GM20431 (cell line): Measurements from ENCODE around the gene GADL1.

Experiments used
- in situ Hi-C: fragments of 300-500 bp; cut with MseI, MboI; formaldehyde crosslinking; loops from one replicate; pipeline ENCODE4 v1.15.0; 2020; ENCODE audit warnings: low sequenced_read_pairs; ENCODE audit not compliant: unreplicated experiment

The GADL1 gene

GRCh38 chr3:30768046-30768445, 126.4 kb downstream of the GADL1 start:
- in situ Hi-C loops = loop anchor here (25.0 kb wide), 1 partner anchor 369 kb away; no protein-coding TSS in a partner anchor

GRCh38 chr3:30766522-30766921, 127.9 kb downstream of the GADL1 start:
- in situ Hi-C loops = loop anchor here (25.0 kb wide), 1 partner anchor 371 kb away; no protein-coding TSS in a partner anchor

DNA sequence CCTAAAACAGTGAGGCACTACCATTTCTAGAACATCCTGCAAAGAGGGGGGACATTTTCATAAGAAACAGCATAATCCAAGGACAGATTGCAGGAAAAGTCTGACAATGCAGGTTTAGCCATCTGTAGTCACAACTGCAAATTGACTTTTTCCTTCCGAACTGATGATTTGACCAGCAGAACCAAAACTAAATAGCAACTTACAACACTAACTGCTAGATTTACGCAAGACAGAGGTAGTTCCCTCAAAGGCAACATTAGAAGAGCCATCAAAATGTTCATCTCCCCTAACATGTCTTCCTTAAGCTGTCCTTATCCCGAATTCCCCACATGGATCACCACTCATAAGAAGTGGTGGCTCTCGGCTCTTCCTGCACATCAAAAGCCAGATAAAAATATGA, 129.6 kb downstream of the GADL1 start:
- in situ Hi-C loops = loop anchor here (25.0 kb wide), 1 partner anchor 372 kb away; no protein-coding TSS in a partner anchor

DNA sequence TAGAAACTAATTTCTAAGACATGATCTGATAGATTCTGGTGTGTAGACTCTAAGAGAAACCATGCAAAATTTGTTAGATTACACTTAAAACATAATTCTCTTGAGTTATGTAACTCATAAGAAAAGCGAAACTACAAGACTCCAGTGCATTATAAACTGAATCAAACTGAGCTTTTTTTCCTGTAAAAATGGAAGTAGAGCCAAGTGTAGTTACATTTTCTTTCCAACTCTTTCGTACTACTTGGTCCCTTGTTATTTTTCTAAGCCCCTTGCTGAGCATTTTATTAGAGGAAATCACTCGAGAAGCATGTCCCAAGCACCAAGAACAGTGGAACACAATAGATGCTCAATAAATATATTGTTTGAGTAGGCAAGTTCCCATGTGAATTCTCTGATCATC, 130.2 kb downstream of the GADL1 start:
- in situ Hi-C loops = loop anchor here (25.0 kb wide), 1 partner anchor 373 kb away; no protein-coding TSS in a partner anchor

DNA sequence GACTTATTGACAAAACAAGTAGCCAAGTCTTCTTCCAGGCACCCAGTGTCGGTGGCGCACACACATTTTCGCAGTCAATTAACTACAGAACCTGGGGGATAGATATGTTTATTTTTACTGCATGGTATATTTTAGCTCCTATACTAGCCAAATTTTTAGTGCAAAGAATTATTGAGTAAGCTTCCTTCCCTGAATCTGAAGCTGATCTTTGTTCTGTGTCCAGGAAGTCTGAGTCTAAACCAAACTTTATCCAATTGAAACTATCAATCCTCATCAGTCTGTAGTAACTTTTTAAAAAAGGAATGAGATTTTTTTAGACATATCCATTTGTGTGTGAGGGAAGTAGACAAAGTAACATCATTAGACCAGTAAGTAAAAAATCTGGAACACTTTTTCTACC, 133.1 kb downstream of the GADL1 start:
- in situ Hi-C loops = loop anchor here (25.0 kb wide), 1 partner anchor 376 kb away; no protein-coding TSS in a partner anchor

- in situ Hi-C loops = loop anchor here (25.0 kb wide), 1 partner anchor 377 kb away; no protein-coding TSS in a partner anchor
Observed at GRCh38 chr3:30760737-30761136, 133.7 kb downstream of the GADL1 start.

- in situ Hi-C loops = loop anchor here (25.0 kb wide), 1 partner anchor 377 kb away; no protein-coding TSS in a partner anchor
Observed at GRCh38 chr3:30760040-30760695, 134.3 kb downstream of the GADL1 start.

DNA sequence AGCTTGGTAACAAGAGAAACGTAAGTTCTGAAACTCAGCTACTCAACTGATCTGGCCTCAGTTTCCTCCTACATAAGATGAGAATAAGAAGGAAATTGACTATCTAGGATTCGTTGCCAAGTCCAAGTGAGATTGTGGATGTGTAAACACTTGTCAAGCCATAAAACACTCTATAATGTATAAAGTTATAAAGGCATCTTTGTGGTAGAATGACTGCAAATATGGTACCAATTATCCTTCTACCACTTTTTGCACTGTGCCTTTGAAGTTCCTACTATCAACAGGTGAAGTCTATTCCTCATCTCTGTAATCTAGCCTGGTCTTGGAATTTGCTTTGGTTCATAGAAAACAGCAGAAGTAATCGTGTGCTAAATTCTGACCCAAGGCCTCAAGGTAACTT, 138.2 kb downstream of the GADL1 start:
- in situ Hi-C loops = loop anchor here (25.0 kb wide), 1 partner anchor 381 kb away; no protein-coding TSS in a partner anchor

GRCh38 chr3:30754426-30754825, 140.0 kb downstream of the GADL1 start:
- in situ Hi-C loops = loop anchor here (25.0 kb wide), 1 partner anchor 383 kb away; no protein-coding TSS in a partner anchor

DNA sequence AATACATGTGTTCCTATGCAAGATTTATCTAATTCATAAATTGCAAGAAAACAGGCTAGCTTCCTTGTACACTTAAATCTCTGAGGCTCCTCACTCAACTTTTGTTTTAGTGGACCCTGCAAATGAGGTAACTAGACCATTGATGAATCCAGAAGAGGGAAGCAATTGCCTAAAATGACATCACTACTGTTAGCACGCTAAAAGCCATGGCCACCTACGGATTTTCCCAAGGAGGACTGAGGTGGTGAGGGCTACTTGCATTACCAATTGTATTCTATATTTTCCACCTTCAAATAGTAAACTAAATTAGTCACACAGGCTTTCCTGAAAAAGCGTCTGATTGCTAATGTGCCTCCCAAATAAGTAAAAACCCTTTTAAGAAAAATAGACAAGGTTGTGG, 140.7 kb downstream of the GADL1 start:
- in situ Hi-C loops = loop anchor here (25.0 kb wide), 1 partner anchor 384 kb away; no protein-coding TSS in a partner anchor

- in situ Hi-C loops = loop anchor here (25.0 kb wide), 1 partner anchor 384 kb away; no protein-coding TSS in a partner anchor
Observed at GRCh38 chr3:30752970-30753369, 141.5 kb downstream of the GADL1 start.

- in situ Hi-C loops = loop anchor here (25.0 kb wide), 1 partner anchor 385 kb away; no protein-coding TSS in a partner anchor
Observed at GRCh38 chr3:30752491-30752890, 142.0 kb downstream of the GADL1 start.

- in situ Hi-C loops = loop anchor here (25.0 kb wide), 1 partner anchor 386 kb away; no protein-coding TSS in a partner anchor
Observed at GRCh38 chr3:30751610-30752299, 142.7 kb downstream of the GADL1 start.

DNA sequence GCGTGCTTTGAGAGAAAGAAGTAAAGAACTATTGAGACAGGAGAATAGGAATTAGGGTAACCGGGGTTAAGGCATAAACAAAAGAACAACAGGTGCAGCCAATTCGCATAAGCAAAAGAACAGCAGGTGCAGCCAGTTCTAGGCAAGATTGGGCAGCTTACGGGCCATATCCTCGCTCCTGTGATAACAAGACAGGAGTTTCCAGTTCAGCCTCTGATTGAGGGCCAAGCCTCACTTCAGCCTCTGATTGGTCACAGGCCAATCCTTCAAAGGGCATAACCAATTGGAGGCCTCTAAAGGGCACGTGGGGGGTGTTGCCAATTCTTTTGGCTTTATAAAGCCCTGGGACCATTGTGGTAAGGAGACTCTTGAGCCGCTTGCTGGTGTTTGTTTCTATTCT, 143.5 kb downstream of the GADL1 start:
- in situ Hi-C loops = loop anchor here (25.0 kb wide), 1 partner anchor 386 kb away; no protein-coding TSS in a partner anchor

GRCh38 chr3:30749230-30749629, 145.2 kb downstream of the GADL1 start:
- in situ Hi-C loops = no loop called here

GRCh38 chr3:30747771-30748281, 146.6 kb downstream of the GADL1 start:
- in situ Hi-C loops = no loop called here

DNA sequence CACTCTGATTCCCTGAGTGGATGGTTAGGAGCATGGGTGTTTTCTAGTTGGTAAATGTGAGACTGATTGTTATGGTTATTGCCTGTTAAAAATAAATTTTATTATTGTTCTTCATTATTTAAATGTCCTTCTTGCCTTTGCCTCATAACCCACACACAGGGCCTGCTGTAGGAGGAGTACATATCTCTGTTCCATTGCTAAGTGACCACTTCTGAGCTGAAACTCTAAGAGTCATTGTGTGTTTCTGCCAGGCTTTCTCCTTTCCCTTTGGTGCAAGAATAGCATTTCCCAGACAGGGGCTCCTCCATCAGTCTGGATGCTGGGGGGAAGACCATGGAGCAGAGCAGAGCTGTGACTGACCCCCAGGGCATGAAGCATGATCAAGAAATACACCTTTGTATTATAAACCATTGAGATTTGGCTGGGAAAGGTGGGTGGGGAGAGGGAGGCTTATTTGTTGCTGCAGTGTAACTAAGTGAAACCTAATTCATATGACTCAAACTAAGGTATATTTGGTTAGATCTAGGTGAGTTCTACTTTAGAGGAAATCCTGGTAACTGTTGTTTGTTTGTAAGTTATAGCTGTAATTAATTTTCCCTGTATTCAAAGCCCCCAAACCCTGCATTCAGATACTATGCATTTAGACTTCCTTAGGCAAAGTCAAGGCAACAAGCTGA, 150.7 kb downstream of the GADL1 start:
- in situ Hi-C loops = no loop called here

DNA sequence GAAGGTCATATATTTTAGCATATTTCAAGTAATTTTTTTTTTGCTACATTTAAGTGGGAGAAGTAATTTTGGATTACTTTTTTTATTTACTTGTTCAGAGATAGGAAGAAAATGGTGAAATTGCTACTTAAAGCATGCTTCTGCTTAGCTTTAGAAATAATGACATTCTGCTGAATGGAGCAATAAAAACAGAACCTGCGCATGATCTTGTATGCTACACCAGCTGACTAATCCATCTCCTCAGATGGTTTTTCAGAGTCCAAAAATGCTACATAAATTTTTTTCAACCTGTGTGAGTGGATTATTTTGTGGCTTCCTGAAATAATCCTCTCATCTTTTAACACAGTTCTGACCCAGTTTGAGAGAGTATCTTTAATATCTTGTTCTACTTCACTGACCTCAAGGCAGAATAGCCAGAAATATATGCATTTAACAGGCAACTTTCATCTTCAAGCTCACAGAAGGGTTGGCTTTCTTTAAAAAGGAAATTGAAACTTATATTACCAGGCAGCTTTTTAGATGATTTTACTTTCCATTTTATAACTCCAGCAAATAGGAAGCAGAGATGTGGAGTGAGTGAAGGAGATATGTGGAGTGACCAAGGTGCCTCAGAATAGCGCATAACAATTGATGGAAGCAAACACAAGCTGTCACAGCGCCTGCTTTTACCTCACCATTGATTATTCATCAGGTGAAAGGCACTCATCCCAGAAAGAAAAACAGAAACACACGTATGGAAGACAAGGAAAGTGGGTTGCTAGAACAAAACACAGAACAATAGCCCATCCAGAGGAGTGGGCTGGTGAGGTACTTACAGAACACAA, 151.5 kb downstream of the GADL1 start:
- in situ Hi-C loops = no loop called here

DNA sequence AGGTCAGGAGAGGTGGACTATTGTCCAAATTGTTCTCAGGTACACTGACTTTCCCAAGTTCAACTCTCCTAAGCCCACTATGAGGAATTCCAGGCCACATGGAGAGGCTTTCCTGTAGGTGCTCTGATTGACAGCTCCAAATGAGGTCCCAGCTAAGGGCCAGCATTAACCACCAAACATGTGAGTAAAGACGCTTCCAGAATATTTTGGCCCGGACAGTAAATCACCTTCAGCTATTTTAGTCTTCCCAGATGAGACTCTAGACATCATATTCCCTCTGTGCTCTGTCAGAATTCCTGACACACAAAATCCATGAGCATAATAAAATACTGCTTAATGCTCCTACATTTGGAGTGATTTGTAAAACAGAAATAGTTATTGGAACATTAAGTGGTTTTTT, 152.6 kb downstream of the GADL1 start:
- in situ Hi-C loops = no loop called here
